Amniotic epithelial cell (primary cell): ENCODE measurements around the gene TRMU.

ENCODE experiments used
- DNase-seq: peaks from one replicate; pipeline ENCODE4 v3.0.0-alpha.2; 2010; ENCODE audit warnings: low read depth

The TRMU gene

GRCh38 chr22:46335201-46336118 lies at the start of gene TRMU:
Gene TRMU, plus strand, starts transcription at chr22:46335714. Its CDS starts 51 bp downstream, at chr22:46335765.
- peak; percentile 84 for DNase-seq

- DNase-seq, result no peak
These were observed 49.5 kb upstream of the TRMU start for GRCh38 chr22:46286006-46286405.

GRCh38 chr22:46286941-46287872 lies 48.3 kb upstream of the TRMU start:
- DNase-seq, result no peak

GRCh38 chr22:46287873-46288751 lies 47.4 kb upstream of the TRMU start:
- DNase-seq, result no peak

GRCh38 chr22:46288846-46289243 lies 46.7 kb upstream of the TRMU start:
- DNase-seq, result no peak

- DNase-seq, result no peak
These were observed 46.1 kb upstream of the TRMU start for GRCh38 chr22:46289244-46289891.

GRCh38 chr22:46290121-46290842 lies 45.2 kb upstream of the TRMU start:
- no peak for DNase-seq

GRCh38 chr22:46290843-46291785 lies 44.4 kb upstream of the TRMU start:
- DNase-seq, result no peak

GRCh38 chr22:46292173-46292572 lies 43.3 kb upstream of the TRMU start:
- no peak for DNase-seq

- DNase-seq, result no peak
These were observed 42.8 kb upstream of the TRMU start for GRCh38 chr22:46292732-46293131.

GRCh38 chr22:46293577-46294260 lies 41.8 kb upstream of the TRMU start:
- no peak for DNase-seq

- no peak for DNase-seq
These were observed 40.7 kb upstream of the TRMU start for GRCh38 chr22:46294784-46295183.

- no peak for DNase-seq
These were observed 40.1 kb upstream of the TRMU start for GRCh38 chr22:46295277-46295971.

GRCh38 chr22:46296257-46297150 lies 39.0 kb upstream of the TRMU start, which contains the start of gene GTSE1:
Gene GTSE1, plus strand, starts transcription at chr22:46296870. Its CDS starts 531 bp downstream, at chr22:46297401.
- DNase-seq, result peak; percentile 92

GRCh38 chr22:46297151-46297812 lies 38.2 kb upstream of the TRMU start:
- DNase-seq, result peak; percentile 16

- no peak for DNase-seq
These were observed 36.4 kb upstream of the TRMU start for GRCh38 chr22:46299101-46299500.
